Uterus (tissue), 4 donors: Measurements from ENCODE around the gene SYDE2. TPM values are rescaled to one million over a fixed set of nuclear protein-coding genes. Genes with fewer than 3 reads are reported as not detected.
"Not testable (repeated sequence)": the region's sequence is repeated elsewhere in the genome, so short reads cannot be mapped to it uniquely, and the experiment has no call there.

Experiments
- DNase-seq, 2 donors: peaks; one replicate each; pipeline ENCODE4 v3.0.0-alpha.2; 2019 to 2020
- H3K27ac ChIP-seq, 2 donors: fragments of 200-600 bp; sonication (generic); 1 replicate in 1 of 2; 2 replicates in 1 of 2; pipeline ENCODE4 v1.5.1; 2016 to 2018
- H3K27me3 ChIP-seq, 2 donors: fragments of 200-600 bp; sonication (generic); one replicate each; pipeline ENCODE4 v1.5.1; 2018 to 2019; ENCODE audit warnings: control low read depth in 1 of 2
- H3K36me3 ChIP-seq, 2 donors: fragments of 200-600 bp; sonication (generic); one replicate each; pipeline ENCODE4 v1.5.1; 2019; ENCODE audit warnings: control low read depth in 1 of 2
- H3K4me1 ChIP-seq, 2 donors: fragments of 200-600 bp; sonication (generic); one replicate each; pipeline ENCODE4 v1.5.1; 2018 to 2019; ENCODE audit warnings: control low read depth in 1 of 2
- H3K4me3 ChIP-seq, 2 donors: fragments of 200-600 bp; sonication (generic); 1 replicate in 1 of 2; 2 replicates in 1 of 2; pipeline ENCODE4 v1.5.1; 2018 to 2019; ENCODE audit warnings: mild to moderate bottlenecking in 1 of 2
- H3K9me3 ChIP-seq, 2 donors: fragments of 200-600 bp; sonication (generic); one replicate each; pipeline ENCODE4 v1.5.1; 2019; ENCODE audit warnings: control low read depth in 1 of 2
- POLR2A ChIP-seq, 2 donors: fragments of 450-650 bp; IDR thresholded peaks; one replicate each; pipeline ENCODE4 v1.6.1; 2016; ENCODE audit warnings: antibody characterized with exemption in 2 of 2, mild to moderate bottlenecking in 1 of 2, moderate library complexity in 1 of 2
- intact Hi-C: fragments of 100-400 bp; cut with DNase I; formaldehyde crosslinking; loops from one replicate; pipeline ENCODE4 v1.15.1; 2023; ENCODE audit warnings: low total_unique reads
- total RNA-seq, 4 donors: library from RNA; depleted of rRNA in 3 of 4; stranded (reverse); fragments of >200 nt in 3 of 4; gene quantifications; one replicate each; pipeline versions ENCODE4 v1.1.0 to v1.2.4, GENCODE V29; 2014 to 2023
- TF ChIP-seq, protein P1 (sequence below), 4 experiments: fragments of 200-600 bp in 2 of 4; fragments of 450-650 bp in 2 of 4; sonication (generic) in 2 of 4; IDR thresholded peaks; one replicate each; pipeline ENCODE4 v1.5.1; 2016 to 2019; ENCODE audit warnings: antibody characterized with exemption in 4 of 4, mild to moderate bottlenecking in 2 of 4, moderate library complexity in 1 of 4
- donor health status: DM: yes; HTN: yes; CAD: no.

The SYDE2 gene
- total RNA-seq, 4 donors from 2014 or later = 5.3 to 24.3 (median 14.6) TPM

DNA sequence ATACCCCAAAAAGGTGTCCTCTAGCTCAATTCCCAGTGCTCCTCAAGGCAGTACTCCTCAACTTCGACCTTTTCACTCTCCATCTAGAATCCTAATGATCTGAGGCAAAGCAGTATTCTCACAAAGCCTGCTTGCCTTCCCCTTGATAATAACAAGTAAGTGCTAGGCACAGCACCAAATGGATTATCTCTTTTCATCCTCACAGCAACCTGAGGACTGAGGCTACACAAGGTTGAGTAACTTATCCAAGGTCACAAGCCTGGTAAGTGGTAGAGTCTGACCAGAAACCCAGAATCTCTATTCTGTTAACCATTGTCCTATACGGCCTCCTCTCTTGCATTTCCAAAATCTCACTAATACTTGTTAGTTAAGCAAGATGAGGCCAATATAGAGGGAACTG, 5.1 kb downstream of the SYDE2 start:
- no peaks in the 10 kb centered on the region for H3K36me3 ChIP-seq
- intact Hi-C loops = no loop called here
- DNase-seq = no peak
- H3K4me1 ChIP-seq = peaks cover 0 to 8% of the 10 kb centered on the region in 2 donors
- no peaks in the 10 kb centered on the region for H3K9me3 ChIP-seq
- no peaks in the 10 kb centered on the region for H3K27me3 ChIP-seq
- TF ChIP-seq, protein P1, sequence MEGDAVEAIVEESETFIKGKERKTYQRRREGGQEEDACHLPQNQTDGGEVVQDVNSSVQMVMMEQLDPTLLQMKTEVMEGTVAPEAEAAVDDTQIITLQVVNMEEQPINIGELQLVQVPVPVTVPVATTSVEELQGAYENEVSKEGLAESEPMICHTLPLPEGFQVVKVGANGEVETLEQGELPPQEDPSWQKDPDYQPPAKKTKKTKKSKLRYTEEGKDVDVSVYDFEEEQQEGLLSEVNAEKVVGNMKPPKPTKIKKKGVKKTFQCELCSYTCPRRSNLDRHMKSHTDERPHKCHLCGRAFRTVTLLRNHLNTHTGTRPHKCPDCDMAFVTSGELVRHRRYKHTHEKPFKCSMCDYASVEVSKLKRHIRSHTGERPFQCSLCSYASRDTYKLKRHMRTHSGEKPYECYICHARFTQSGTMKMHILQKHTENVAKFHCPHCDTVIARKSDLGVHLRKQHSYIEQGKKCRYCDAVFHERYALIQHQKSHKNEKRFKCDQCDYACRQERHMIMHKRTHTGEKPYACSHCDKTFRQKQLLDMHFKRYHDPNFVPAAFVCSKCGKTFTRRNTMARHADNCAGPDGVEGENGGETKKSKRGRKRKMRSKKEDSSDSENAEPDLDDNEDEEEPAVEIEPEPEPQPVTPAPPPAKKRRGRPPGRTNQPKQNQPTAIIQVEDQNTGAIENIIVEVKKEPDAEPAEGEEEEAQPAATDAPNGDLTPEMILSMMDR (IDR thresholded peaks at IDR 0.05) = no peak
- no peak for TF ChIP-seq POLR2A (IDR thresholded peaks at IDR 0.05)
- no peak overlapping the region for H3K4me3 ChIP-seq
- peak overlapping the region; percentile 7 to 32 for H3K27ac ChIP-seq

DNA sequence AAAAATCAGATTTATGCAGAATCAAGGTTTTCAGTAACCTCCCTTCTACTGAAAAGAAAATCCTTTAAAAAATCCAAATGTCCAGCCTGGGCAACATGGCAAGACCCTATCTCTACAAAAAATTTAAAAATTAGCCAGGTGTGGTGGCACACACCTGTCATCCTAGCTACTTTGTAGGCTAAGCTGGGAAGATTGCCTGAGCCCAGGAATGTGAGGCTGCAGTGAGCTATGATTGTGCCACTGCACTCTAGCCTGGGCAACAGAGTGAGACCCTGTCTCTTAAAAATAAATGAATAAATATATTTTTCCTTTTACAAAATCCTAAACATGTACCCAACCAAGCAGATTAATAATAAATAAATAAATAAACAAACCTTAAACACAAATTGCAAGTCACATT, 8.7 kb downstream of the SYDE2 start:
- intact Hi-C loops, H3K9me3 ChIP-seq, DNase-seq, H3K4me1 ChIP-seq, H3K4me3 ChIP-seq, H3K27me3 ChIP-seq, H3K36me3 ChIP-seq, H3K27ac ChIP-seq: not testable (repeated sequence)

GRCh38 chr1:85189120-85189519, 11.7 kb downstream of the SYDE2 start:
- no peak overlapping the region for H3K4me3 ChIP-seq
- no peaks in the 10 kb centered on the region for H3K9me3 ChIP-seq
- intact Hi-C loops = no loop called here
- H3K4me1 ChIP-seq = no peaks in the 10 kb centered on the region
- H3K27ac ChIP-seq = no peak overlapping the region
- H3K36me3 ChIP-seq = no peaks in the 10 kb centered on the region
- no peaks in the 10 kb centered on the region for H3K27me3 ChIP-seq
- DNase-seq = no peak
- TF ChIP-seq, protein P1 (IDR thresholded peaks at IDR 0.05) = no peak
- no peak for TF ChIP-seq POLR2A (IDR thresholded peaks at IDR 0.05)

DNA sequence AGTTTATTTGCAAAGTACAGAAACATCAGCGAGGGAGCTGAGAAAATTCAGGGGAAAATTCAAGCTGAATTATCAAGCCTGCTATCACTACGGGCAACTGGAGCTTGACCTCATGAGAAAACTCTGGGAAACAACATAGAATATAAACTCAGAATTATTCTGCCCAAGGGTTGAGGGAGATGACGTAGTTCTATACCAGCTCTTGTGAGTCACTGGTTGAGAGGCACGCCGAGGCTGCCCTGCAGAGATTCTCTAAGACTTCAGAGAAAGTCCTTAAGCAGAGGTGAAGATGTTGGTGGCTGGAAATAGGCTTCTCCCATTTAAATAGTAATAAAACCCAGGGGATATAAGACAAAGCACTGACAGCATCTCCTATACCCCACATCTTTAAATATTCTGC, 12.3 kb downstream of the SYDE2 start:
- Histone ChIP-seq H3K4me1 (peaks cover 0 to 3% of the 10 kb centered on the region in 2 donors), H3K27me3 (no peaks in the 10 kb centered on the region), H3K36me3 (no peaks in the 10 kb centered on the region), H3K4me3 (no peak overlapping the region), H3K9me3 (no peaks in the 10 kb centered on the region), H3K27ac (no peak overlapping the region)
- TF ChIP-seq, protein P1 (IDR thresholded peaks at IDR 0.05) = no peak
- TF ChIP-seq POLR2A (IDR thresholded peaks at IDR 0.05) = no peak
- no peak for DNase-seq
- intact Hi-C loops = no loop called here

DNA sequence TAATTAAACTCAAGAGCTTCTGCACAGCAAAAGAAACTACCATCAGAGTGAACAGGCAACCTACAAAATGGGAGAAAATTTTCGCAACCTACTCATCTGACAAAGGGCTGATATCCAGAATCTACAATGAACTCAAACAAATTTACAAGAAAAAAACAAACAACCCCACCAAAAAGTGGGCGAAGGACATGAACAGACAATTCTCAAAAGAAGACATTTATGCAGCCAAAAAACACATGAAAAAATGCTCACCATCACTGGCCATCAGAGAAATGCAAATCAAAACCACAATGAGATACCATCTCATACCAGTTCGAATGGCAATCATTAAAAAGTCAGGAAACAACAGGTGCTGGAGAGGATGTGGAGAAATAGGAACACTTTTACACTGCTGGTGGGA, 13.8 kb downstream of the SYDE2 start:
- intact Hi-C loops, H3K27ac ChIP-seq, H3K4me3 ChIP-seq, H3K36me3 ChIP-seq, DNase-seq, H3K27me3 ChIP-seq, H3K9me3 ChIP-seq, H3K4me1 ChIP-seq: not testable (repeated sequence)

DNA sequence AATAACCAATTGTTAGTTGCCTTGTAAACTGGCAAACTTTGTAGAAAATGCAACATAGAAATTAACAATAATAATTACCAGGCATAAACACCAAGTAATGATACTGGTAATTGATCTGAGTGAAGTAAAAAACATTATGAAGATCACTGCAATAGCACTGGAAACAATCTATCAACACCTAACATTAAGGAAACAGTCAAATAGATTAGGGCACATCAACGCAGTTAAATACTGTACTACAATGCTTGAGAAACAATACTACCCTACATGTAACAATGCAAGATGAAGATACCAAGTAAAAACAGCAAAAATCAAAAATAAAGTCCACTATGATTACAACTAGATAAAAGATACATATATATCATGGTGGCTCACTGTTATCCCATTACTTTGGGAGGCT, 16.6 kb downstream of the SYDE2 start:
- no peak overlapping the region for H3K4me3 ChIP-seq
- no peak overlapping the region for H3K27ac ChIP-seq
- no peaks in the 10 kb centered on the region for H3K36me3 ChIP-seq
- intact Hi-C loops = no loop called here
- no peak for TF ChIP-seq POLR2A (IDR thresholded peaks at IDR 0.05)
- H3K27me3 ChIP-seq = no peaks in the 10 kb centered on the region
- peaks cover 0 to 3% of the 10 kb centered on the region in 2 donors for H3K4me1 ChIP-seq
- DNase-seq = no peak
- H3K9me3 ChIP-seq = no peaks in the 10 kb centered on the region

DNA sequence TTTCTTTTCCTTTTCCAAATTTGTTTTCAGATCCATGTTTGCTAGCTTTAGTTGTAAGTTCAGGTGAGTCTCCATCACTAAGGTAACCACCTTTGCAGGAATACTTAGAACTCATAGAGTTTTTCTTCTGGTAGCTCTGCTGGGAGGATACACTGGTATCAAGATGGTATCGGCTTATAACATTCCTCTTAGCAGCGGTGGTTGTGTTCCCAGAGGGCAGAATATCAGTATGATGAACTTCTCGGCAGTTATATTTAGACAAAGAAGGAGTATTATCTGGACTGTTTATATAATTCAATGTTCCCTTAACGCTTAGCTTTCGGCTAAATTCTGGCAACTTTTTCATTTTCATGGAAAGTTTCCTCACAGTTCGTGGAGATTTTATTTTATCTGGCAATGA, 18.1 kb downstream of the SYDE2 start:
- H3K27me3 ChIP-seq = no peaks in the 10 kb centered on the region
- H3K9me3 ChIP-seq = no peaks in the 10 kb centered on the region
- peaks cover 0 to 3% of the 10 kb centered on the region in 2 donors for H3K4me1 ChIP-seq
- H3K27ac ChIP-seq = no peak overlapping the region
- no peak for DNase-seq
- H3K4me3 ChIP-seq = no peak overlapping the region
- H3K36me3 ChIP-seq = no peaks in the 10 kb centered on the region
- intact Hi-C loops = no loop called here
- TF ChIP-seq, protein P1 (IDR thresholded peaks at IDR 0.05) = no peak
- TF ChIP-seq POLR2A (IDR thresholded peaks at IDR 0.05) = no peak
